Stimulated activated CD4-positive, alpha-beta T cell treated with anti-CD3 and anti-CD28 coated beads, Interleukin-1b, Interleukin-23, amount 100 ng/mL, for 1 hour (primary cell): ENCODE measurements around the gene DRAP1.

Source experiments
- DNase-seq, 2 donors: peaks; one replicate each; pipeline ENCODE4 v3.0.0-alpha.2; 2020; ENCODE audit warnings: low read depth in 2 of 2

Gene DRAP1

DNA sequence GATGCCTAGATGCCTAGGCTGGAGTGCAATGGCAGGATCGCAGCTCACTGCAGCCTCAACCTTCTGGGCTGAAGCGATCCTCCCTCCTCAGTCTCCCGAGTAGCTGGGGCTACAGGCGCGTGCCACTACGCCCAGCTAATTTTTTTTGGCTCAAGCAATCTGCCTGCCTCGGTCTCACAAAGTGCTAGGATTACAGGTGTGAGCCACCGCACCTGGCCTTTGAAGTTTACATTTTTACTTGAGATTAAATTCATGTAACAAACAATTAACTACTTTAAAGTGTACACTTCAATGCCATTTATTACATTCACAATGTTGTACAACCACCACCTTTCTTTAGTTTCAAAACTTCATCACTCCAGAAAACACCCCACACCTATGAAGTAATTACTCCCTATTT lies 15.5 kb upstream of the DRAP1 start:
- DNase-seq, result no peak

DNA sequence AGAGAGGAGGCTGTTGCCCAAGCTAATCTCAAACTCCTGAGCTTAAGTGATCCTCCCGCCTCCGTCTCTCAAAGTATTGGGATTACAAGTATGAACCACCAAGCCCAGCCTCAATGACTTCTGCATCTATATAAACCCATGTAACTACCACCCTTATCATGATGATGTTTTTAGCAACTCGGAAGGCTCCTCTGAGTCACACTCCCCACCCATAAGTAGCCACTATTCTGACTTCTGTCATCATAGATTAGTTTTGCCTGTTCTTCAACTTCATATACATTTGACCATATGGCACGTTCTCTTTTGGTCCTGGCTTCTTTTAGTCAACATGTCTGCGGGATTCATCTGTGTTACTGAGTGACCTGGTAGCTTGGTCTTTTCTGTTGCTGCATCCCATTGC lies 12.6 kb upstream of the DRAP1 start:
- no peak for DNase-seq

DNA sequence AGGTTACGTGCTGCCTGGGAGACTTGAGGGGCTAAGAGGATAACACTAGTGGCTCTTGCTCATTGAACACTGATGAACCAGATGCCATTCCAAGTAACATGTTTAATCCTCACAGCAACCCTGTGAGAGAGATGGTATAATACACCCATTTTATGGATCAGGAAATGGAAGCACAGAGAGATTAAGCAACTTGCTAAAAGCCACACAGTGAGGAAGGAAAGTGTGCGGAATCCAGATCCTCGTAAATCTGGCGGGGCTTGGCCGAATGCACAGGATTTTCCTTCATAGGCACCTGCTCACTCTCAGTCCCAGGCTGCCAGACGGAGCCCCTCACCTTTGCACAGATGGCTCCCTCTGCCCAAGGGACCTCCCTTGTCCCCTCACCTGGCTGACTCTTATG lies 11.3 kb upstream of the DRAP1 start:
- no peak for DNase-seq

DNA sequence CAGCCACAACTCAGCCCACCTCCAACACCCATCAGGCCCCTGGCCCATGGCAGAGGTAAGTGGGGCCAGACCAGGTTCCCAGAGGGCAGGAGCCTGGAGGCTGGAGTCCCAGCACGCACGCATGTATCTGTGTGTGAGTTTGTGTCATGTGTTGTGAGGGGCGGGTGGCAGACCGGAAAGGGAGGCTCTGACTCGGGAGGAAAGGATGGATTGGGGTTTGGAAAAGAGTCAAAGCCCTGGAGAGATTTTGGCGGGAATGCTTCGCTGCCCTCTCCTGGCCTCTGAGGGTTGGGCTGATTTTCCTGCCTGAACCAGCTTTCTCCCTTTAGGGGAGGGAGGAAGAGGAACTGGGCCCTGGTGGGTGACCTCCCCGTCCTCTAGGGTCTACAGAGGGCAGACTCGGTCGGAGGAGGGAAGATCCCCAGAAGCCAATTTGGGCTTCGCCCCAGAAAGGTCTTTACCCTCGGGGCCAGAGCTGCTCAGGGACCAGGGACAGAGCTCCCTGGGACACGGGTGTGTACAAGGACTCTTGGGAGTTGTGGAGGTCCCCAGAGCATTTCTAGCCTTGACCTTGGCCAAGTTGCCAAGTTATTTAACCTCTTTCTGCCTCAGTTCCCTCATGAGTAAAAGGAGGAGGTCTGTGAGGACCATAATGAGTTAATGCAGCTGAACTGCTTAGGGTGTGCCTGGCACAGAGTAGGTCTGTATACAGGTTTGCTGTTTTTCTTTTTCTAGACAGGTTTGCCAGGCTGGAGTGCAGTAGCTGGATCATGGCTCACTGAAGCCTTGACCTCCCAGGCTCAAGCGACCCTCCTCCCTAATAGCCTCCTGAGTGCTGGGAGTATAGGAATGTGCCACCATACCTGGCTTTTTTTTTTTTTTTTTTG lies 7.3 kb upstream of the DRAP1 start:
- DNase-seq, result no peak

DNA sequence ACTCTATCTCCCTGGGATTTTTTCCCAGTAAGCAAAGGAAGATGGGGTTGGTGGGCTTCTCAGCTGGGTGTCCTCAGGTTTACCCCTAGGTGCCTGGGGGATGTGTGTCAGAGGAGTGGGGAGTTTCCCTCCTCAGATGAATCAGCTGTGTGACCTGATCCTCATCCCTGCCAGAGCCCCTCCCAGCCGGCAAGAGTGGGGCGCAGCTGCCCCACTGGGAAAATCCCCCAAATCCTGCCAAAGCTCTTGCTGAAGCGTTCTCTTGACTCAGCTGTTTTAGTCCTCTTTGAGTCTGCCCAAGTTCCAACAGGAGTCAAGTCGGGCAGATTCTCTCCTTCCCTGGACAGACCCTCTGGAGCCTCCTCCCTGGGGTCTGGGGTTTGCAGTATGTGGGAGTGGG lies 6.4 kb upstream of the DRAP1 start:
- no peak for DNase-seq

DNA sequence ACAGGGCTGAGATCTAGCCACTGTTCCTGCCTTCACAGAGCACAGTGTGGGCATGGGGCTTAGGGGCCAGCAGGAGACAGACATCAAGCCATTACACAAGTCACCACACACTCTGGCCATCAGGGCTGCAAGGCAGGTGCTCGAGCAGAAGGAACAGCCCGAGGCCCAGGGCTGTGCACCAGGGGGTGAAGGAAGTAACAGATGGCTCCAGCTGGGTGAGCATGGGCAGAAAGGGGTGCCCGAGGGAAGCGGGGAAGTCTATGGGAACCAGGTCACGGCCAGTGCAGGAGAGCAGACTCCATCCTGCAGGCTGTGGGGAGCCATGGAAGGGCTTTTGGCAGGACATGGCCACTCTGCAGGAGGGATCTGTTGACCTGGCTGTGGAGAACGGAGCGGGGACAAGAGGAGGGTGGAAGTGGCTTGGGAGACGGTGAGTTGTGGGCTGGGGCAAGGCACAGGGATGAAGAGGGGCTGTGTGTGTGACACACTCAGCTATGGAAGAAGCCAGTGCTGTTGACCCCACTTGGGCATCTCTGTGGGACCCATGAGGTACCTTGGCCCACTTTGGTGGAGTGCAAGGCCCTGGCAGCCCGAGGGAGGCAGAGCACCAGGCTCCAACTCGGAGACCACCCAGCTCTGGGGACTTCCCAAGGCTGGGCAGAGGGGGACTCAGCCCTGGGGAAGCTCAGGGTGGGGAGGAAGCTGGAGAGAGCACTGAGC lies 4.0 kb upstream of the DRAP1 start:
- no peak for DNase-seq

DNA sequence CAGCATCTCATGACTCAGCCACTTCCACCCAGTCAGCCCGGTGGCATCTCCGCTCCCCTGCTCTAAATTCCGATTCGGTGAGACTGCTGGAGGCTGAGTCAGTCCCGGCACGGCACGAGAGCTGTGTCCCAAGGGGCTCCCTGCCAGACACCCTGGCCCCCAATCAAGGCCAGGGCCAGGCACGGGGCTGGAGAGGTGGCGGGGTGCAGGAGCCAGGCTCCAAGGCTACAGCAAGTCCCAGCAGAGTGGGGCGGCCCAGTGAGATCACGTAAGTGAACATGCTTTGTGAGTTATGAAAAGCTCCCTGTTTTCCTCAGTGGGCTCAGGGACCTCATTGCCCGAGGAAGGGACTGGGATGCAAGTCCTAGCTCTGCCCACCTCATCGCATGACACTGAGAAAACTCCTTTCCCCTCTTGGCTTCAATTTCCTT lies 3.4 kb upstream of the DRAP1 start:
- no peak for DNase-seq

DNA sequence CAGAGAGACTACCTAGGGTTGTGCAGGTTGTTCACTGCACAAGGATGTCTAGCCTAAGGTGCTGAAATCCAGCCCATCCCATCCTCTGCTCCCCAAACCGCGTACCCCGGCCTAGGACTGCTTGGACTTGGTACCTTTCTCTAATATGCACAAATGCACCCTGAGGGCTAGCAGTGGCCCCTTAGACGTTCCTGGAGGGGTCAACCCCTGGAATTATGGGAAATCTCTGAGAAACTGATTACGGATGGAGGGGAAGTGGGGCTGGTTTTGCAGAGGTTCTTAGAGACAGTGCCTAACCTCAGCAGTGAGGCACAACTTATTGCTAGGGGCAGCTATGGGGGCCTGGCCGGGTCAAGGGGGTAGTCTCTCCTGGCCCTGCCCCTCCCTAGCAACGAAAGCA lies 2.8 kb upstream of the DRAP1 start:
- no peak for DNase-seq

DNA sequence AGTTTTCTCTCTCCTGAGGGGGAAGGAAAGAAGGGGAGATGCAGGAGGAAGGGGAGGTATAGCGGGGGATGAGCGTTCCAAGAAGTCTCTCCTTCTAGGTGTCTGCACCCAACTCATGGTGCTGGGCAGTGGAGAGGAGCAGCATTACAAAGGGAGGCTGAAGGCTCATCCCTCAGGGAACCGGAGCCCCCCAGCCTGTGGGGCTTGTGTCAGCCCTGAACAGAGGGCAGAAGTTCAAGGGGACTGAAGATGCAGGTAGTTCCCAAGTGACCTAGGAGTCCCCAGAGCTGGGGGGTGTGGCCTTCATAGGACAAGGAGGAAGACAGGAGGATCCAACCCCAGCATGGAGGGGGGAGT lies 2.2 kb upstream of the DRAP1 start:
- DNase-seq, result no peak

DNA sequence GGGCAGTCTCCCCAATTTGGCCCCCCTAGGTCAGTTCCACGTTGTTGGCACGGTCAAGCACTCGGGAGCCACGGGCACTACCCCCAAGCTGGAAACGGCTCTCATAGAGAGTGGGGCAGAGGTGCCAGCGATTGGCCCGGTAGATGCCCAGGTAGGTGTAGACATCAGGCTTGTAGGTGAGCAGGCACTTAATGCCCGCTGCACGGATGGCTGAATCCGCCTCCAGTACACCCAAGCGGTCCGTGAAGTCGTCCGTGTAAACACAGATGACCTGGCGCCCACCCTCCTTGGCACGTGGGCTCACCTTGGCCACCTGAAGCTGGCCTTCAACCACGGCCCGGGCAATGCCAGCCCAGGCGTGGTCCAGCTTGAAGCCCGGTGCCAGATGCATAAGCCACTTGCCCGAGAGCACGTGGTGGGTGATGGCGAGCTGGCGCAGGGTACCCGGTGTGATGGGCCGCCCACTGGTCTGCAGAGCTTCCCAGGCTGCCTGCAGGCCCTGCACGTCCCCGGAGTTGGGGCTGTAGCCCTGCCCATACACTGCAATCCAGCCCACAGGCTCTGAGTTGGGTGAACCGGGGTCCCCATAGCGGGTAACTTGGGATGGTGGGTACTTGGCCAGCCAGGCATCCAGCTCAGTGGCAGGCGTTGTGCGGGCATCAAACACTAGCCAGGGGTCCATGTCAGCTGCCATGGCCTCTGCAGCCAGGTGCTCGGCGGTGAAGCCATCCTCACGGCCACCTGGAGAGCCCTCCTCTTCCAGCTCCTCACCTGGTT lies 1.6 kb upstream of the DRAP1 start:
- DNase-seq, result no peak

DNA sequence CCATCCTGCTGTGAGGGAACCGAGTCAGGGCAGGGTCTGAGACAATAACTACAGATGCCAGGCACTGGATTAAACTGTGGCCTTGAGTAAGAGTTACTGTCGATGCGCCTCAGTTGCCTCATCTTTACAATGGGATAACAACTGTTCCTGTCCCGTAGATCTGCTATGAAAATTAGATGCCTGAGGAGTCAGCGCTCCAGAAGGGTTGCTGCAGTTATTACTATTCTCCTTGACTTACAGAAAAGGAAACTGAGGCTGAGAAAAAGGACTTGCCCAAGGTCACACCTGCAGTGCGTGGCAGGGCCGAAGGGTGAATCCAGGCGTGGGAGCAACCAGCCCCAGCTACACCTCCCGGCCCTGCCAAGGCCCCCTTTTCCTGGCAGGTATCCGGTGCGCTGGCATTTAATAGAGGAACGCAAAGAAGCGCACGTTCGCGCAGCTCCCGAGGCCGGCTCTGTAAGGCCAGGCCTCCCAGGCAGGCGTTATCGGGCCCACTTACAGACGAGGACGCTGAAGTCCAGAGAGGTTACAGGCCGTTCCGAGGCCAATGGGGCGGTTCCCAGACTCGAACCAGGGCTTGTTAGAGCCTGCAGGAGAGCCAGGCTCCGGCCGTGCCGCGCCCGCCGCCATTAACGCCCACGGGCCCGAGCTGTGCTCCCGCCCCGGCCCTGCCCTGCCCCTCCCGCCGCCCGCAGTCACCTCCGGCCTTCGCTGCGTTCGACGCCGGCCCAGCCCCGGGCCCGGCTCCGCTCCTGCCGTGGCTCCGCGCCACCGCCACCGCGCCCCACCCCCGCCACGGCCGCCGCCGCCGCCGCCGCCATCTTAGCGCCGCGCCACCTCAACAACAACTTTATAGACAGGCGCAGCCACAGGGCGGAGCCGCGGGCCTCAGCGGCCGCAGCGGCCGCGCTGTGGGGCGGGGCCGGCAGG lies 750 bp upstream of the DRAP1 start, which contains the start of gene C11orf68:
Gene C11orf68 (minus strand): TSS at position 852 of the 930 bp plus-strand sequence. CDS start 31 bp downstream, at position 821.
- peak in 1 of 2 donors; percentile 29 for DNase-seq

DNA sequence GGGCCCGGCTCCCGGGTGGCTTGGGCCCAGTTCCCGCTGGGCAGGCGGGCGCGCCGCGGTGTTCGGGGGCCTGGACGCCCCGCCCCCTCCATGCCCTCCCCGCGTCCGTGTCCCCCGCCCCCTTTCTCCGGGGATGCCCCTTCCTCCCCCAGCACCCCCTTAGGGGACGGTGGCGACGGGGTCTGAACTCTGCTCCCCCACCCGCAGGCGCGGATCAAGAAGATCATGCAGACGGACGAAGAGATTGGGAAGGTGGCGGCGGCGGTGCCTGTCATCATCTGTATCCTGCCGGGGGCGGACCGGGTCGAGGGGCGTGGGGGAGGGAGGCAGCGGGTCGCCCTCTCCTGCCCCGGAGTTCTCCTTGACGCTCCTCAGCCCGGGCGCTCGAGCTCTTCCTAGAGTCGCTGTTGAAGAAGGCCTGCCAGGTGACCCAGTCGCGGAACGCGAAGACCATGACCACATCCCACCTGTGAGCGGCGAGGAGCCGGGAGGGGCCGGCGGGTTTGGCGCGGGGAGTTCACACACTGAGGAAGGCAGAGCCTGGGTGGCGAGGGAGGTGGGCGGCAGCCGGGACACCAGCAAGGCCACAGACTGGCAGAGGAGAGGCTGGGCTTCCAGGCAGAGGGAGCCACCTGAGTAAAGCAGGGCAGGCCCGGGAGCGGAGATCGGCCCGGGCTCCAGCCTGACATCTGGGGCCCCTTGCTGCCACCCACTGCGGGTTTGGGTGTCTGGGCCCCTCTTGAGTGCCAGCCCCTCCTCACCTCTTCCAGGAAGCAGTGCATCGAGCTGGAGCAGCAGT lies 546 bp downstream of the DRAP1 start:
- DNase-seq, result no peak

DNA sequence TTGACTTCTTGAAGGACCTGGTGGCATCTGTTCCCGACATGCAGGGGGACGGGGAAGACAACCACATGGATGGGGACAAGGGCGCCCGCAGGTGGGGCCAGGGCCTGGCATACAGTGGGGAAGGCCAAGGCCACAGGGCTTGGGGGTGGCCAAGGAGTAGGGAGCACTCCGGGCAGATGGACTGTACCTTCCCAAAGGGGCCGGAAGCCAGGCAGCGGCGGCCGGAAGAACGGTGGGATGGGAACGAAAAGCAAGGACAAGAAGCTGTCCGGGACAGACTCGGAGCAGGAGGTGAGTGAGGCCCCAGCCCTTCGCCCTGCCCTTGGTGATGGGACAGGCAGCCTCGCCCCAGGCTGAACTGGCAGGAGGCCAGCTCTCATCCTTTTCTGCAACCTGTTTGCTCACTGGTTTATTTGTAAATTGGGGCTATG lies 1.2 kb downstream of the DRAP1 start:
- DNase-seq, result no peak

DNA sequence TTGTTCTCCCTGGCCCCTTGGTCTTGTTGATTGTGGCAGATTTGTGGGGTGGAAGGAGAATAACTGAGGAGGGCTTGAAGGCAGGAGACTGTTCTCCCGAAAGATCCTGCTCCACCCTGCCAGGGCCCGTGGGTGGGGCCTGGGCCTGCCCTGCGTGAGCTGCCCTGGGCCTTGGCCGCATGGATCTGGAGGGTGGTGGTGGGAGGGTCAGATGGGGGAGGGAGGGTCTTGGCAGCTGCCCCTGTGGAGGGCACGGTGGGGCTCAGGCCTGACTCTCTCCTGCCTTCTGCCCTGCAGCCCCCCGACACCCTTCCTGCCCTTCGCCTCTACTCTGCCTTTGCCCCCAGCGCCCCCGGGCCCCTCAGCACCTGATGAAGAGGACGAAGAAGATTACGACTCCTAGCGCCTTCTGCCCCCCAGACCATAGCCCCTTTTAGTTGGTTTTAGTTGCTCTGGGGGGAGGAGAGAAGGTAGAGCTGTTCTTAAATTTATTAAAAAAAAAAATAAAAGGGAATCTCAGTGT lies 1.9 kb downstream of the DRAP1 start:
- no peak for DNase-seq

DNA sequence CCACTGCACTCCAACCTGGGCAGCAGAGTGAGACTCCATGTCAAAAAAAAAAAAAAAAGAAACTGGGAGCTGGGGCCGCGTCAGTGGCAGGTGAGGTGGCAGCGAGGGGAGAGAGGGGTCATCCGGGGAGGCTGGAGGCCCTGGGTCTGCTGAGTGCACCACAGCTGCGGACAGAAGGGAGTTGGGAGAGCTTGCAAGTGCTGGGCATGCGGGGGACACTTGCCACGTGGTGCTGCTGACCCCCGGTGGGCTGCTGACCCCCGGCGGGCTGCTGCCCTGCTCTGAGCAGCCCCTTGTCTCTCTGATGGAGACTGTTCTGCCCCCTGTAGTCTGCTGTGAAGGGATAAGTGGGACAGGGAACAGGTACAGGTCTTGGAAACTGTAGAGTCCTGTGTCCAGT lies 2.6 kb downstream of the DRAP1 start:
- no peak for DNase-seq

DNA sequence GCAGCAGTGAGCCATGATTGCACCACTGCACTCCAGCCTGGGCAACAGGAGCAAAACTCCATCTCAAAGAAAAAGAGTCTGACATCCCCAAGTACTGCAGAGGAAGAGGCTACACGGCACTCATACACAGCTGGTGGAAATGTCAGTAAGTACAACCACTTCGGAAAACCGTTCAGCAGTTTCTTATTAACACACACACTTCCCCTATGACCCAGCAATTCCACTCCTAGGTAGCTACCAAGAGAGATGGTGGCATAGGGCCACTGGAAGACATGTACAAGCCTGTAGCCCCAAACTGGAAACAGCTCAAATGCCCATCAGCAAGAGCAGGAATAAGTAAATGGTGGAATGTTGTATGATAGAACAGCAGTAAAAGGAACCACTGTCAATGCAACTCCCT lies 3.3 kb downstream of the DRAP1 start:
- DNase-seq, result no peak

DNA sequence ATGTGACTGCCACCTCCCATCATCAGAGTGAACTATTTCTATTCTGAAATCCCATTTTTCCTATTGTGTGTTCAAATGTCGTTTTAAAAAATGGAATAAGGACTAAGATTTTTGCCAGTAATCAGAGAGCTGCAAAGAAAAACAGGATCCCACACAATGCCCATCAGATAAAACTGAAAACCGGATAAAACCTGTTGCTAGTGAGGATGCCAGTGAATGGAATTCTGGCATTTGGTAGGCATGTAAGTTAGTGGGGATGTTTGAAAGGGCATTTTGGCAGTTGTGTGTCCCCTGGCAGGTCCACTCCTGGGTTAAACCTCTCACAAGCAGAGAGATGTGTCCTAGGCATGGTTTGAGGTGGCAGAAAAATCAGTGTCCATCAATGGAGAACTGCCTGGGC lies 6.2 kb downstream of the DRAP1 start:
- no peak for DNase-seq

DNA sequence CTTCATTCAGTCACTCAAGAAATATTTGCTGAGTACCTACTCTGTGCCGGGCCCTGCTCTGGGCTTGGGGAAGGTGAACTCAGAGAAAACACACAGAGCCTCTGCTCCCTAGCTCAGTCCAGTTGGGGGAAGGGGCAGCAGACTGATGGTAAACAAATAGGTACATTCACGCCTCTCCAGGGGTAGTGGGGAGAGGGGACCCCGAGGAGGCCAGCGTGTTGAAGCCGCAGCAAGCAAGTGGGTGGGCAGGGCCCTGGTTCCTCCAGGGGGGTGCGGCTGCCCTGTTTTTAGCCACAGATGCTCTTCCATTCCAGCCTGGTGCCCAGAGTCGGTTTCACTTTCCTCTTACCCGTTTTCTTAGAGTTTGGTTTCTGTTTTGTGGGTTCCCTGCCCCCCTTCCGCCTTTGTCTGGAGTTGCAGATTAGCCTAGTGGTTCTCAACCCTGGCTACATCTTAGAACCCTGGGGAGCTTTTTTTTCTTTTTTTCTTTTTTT lies 8.7 kb downstream of the DRAP1 start:
- DNase-seq, result peak; percentile 46 to 51

DNA sequence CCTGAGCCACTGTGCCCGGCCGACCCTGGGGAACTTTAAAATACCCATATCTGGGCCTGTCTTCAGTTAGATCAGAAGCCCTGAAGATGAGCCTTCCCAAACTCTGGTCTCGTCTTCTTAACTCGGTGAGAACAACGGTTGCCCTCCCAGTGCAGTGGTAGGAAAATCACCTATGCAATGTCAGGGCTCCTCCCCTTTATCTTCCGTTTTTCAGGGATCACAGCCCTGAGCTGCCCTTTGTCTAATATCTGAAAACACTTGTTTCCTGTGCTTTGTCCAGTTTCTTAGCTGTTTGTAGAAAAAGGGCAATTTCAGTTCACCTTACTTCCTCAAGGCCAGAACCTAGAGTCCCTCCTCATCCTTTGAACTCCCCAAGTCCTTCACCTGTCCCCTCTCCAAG lies 9.4 kb downstream of the DRAP1 start:
- DNase-seq, result no peak
